ENCODE data around the gene CYP3A7.
"Not testable (repeated sequence)": the region's sequence is repeated elsewhere in the genome, so short reads cannot be mapped to it uniquely, and the experiment has no call there.

The CYP3A7 gene

DNA sequence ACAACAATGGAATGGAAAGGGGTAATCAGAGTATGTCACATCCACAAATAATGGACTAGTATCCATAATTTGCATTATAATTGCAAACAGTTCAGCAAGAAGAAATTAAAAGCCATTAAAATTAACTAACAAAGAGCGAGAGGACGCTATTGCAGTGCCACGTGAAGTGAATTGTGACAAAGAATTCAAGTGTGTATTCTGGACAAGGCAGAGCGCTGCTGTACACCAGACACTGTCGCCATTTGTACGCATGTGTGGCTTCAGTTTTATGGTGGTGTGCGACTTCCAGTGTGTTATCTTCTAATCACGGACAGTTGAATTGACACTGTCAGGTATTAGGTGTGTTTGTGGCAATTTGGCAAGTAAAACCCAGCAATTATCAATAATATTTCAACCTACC, 66.5 kb downstream of the CYP3A7 start:
- FAIRE-seq = no peak
- TF ChIP-seq POLR2AphosphoS5 (IDR thresholded peaks at IDR 0.05; ENCODE audit: low read depth, low read length) (no peak), SPI1 (IDR thresholded peaks at IDR 0.05; ENCODE audit: low read depth, low read length) (no peak), PAX5 (IDR thresholded peaks at IDR 0.05; ENCODE audit: insufficient read depth, low read length, severe bottlenecking) (no peak), POLR2A (IDR thresholded peaks at IDR 0.05; ENCODE audit: low read depth, low read length) (no peak), TAF1 (IDR thresholded peaks at IDR 0.05; ENCODE audit: low read depth, low read length) (no peak)
- no peak for DNase-seq (ENCODE audit: insufficient read length, low spot score)

DNA sequence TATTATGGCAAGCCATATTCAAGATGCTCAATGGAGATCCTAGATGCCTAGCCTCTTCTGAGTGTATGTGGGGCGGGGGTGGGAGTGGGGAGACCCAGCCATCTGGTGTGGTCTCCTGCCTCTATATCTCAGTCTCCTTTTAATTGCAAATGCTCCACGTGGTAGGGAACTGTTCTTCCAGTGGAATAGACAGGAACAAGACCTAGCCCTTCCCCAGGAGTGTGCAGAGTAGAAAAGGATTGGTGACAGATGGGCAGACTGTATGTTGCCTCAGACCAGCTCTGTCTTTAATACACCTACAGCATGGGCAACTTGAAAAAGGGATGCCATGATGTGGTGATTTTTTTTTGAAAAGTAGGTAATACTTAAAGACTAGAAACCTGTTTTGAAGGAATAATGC, 67.8 kb downstream of the CYP3A7 start:
- TF ChIP-seq PAX5 (IDR thresholded peaks at IDR 0.05; ENCODE audit: insufficient read depth, low read length, severe bottlenecking) = no peak
- TF ChIP-seq TAF1 (IDR thresholded peaks at IDR 0.05; ENCODE audit: low read depth, low read length) = no peak
- no peak for TF ChIP-seq POLR2AphosphoS5 (IDR thresholded peaks at IDR 0.05; ENCODE audit: low read depth, low read length)
- TF ChIP-seq POLR2A (IDR thresholded peaks at IDR 0.05; ENCODE audit: low read depth, low read length) = no peak
- TF ChIP-seq POU2F2 (IDR thresholded peaks at IDR 0.05; ENCODE audit: low read depth, low read length) = no peak
- TF ChIP-seq SPI1 (IDR thresholded peaks at IDR 0.05; ENCODE audit: low read depth, low read length) = no peak
- DNase-seq (ENCODE audit: insufficient read length, low spot score) (no peak), FAIRE-seq (no peak)

DNA sequence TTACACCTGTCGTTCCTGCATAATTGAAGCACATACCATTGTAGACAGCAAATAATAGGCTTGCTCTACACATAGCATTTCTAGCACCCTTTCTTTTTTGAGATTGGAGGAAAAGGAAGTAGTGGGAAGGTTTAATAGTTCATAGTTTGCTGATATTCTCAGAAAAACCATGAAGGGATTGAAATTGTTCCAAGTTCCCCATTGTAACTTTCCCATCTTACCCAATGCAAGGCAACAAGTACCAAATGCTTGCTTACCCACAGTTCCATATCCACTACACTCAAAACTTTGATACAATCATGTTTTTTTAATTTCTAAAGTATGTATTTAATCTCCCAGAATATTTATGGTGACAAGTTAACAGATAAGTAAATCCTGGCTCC, 69.0 kb downstream of the CYP3A7 start:
- FAIRE-seq (no peak), DNase-seq (ENCODE audit: insufficient read length, low spot score) (no peak)
- TF ChIP-seq SPI1 (IDR thresholded peaks at IDR 0.05; ENCODE audit: low read depth, low read length) (no peak), TAF1 (IDR thresholded peaks at IDR 0.05; ENCODE audit: low read depth, low read length) (no peak), POLR2AphosphoS5 (IDR thresholded peaks at IDR 0.05; ENCODE audit: low read depth, low read length) (no peak), POU2F2 (IDR thresholded peaks at IDR 0.05; ENCODE audit: low read depth, low read length) (no peak), PAX5 (IDR thresholded peaks at IDR 0.05; ENCODE audit: insufficient read depth, low read length, severe bottlenecking) (no peak), POLR2A (IDR thresholded peaks at IDR 0.05; ENCODE audit: low read depth, low read length) (no peak)

DNA sequence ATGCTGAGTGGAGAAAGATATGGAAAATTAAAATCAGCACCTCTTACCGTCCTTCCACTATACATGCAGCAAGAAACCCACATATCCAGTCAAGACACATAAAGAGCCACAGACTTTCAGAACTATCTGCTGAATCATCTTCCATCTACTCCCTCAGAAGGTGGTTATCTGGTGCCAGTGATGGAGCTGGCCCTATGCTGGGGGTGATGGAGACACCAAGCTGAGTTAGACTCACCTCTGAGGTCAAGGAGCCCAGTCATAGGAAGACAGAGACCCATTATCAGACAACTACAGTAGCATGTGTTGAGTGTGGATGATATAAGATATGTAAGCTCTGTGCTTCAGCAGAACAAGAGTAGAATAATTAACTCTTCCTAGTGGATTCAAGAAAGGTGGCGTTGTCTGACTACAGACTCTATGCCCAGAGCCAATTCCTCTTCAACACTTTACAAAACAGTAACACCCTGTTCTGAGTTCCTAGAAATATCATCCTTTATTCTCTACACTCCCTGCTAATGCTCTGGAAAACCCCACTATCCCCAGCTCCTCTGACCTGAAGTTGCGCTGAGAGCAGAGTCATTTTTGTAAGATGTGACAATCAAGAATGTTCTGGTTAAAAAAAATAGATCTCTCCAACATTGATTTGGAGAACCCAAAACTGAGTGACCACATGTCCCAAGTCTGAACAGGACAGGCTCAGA, 69.5 kb downstream of the CYP3A7 start:
- DNase-seq (ENCODE audit: insufficient read length, low spot score) (no peak), FAIRE-seq (no peak)
- TF ChIP-seq SPI1 (IDR thresholded peaks at IDR 0.05; ENCODE audit: low read depth, low read length) (no peak), POLR2AphosphoS5 (IDR thresholded peaks at IDR 0.05; ENCODE audit: low read depth, low read length) (no peak)

DNA sequence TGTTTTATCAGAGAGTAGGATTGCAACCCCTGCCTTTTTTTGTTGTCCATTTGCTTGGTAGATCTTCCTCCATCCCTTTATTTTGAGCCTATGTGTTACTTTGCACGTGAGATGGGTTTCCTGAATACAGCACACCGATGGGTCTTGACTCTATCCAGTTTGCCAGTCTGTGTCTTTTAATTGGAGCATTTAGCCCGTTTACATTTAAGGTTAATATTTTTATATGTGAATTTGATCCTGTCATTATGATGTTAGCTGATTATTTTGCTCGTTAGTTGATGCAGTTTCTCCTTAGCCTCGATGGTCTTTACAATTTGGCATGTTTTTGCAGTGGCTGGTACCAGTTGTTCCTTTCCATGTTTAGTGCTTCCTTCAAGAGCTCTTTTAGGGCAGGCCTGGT, 77.1 kb downstream of the CYP3A7 start:
- not testable (repeated sequence) for DNase-seq (ENCODE audit: insufficient read length, low spot score); FAIRE-seq
